Inflammatory macrophage (primary cell): ENCODE data around the gene CDH23.

ENCODE experiments used
- DNase-seq, 2 donors: peaks; one replicate each; pipeline ENCODE4 v3.0.0-alpha.2; 2020 to 2022

Gene CDH23

DNA sequence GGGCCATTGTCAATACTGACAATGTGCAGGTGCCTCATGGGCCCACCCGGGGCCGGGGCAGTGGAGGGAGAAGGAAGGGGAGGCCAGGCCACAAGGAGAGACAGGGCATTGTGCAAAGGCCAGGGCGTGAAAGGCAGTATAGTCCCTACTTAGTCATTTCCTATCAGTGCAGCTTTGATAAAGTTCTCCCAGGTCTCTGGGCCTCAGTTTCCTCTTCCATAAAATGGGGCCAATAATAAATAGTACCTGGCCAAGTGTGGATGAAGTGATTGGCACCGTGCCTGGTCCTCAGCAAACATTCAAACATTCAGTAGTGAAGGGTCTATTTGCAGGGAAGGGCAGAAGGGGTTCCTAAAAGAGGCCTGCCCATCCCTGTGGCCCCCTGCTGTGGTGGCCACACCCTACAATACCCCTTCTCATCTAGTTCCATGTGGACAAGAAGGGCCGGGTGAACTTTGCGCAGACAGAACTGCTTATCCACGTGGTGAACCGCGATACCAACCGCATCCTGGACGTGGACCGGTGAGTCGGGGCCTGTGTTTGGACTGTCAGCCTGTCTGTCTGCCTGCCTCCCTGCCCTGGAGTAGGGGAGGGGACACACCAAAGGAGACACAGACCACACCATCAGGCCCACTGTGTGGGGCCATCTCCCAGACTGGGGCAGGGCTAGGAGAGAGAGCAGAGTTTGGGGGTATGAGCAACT lies 413.5 kb downstream of the CDH23 start:
- DNase-seq, result peak in 1 of 2 donors; percentile 9

DNA sequence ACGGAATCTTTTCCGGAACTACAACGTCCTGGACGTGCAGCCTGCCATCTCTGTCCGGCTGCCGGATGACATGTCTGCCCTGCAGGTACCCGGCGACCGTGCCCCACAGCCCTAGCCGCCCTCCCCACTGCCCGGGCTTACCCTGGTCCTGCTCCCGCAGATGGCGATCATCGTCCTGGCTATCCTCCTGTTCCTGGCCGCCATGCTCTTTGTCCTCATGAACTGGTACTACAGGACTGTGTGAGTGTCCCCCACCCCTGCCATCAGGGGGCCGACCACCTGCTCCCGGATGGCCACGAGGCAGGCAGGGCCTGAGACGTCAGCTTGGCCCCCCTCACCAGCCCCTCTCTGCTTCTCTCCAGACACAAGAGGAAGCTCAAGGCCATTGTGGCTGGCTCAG lies 414.6 kb downstream of the CDH23 start:
- peak in 1 of 2 donors; percentile 2 for DNase-seq

DNA sequence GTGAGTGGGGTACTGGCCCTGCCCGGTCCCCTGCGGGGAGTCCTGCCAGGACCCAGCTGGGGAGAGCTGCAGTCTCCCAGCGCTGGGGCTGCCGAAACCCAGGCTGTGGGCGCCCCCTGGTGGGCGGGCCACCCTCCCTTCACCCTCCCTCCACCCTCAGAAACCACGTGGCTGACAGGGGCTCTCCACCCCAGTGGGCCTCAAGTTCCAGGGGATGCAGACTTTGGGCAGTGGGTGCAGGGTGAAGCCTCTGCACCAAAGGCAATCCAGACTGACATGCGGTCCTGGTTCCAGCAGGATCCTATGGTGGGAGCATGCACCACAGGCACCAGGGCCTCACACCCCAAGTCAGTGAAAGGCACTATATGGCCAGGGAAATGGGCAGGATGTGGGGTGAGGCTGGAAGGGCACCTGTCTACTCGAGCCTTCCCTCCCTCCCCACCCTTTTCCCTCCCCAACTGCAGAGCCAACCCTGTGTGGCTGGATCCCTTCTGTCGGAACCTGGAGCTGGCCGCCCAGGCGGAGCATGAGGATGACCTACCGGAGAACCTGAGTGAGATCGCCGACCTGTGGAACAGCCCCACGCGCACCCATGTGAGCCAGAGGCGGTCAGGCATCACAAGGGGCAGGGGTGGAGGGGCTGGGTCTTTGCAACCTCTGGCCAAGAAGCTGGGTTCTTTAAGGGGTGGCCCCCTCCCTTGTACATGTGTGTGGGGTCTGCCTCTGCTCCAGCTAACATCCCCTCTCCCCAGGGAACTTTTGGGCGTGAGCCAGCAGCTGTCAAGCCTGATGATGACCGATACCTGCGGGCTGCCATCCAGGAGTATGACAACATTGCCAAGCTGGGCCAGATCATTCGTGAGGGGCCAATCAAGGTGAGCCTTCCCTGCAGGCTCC lies 415.5 kb downstream of the CDH23 start:
- DNase-seq, result peak; percentile 50 to 56

DNA sequence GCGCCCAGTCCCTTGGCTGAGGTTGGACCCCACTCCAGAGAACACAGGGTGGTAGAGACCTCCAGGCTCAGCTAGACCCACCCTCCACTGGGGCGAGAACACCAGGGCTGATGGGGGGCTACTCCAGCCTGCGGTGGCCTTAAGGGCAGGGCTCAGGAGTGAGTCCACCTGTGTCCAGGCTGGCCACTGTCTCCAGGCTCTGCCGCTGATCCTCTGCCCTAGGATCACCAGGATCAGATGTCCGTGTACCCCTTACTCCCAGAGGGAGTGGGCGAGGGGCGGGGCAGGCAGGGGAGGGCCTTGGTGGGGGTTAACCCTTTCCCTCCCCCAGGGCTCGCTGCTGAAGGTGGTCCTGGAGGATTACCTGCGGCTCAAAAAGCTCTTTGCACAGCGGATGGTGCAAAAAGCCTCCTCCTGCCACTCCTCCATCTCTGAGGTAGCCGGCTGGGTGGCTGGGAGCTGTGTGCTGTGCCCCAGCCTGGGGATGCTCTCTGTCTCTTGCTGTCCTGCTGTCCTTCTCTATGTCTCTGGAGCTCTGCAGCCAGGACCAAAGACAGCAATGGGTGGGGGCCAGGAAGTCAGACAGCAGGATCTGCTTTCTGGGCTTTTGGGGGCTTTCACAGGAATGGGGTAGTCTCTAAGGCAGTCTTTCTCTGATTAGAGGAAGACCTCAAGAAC lies 416.3 kb downstream of the CDH23 start:
- no peak for DNase-seq

DNA sequence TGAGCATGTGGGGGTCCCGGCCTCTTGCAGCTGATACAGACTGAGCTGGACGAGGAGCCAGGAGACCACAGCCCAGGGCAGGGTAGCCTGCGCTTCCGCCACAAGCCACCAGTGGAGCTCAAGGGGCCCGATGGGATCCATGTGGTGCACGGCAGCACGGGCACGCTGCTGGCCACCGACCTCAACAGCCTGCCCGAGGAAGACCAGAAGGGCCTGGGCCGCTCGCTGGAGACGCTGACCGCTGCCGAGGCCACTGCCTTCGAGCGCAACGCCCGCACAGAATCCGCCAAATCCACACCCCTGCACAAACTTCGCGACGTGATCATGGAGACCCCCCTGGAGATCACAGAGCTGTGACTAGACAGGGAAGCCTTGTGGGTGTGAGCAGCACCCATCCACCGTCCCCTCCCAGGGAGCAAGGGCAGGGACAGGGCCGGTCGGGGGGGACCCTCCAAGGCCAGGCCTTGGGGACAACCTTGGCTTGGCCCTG lies 418.2 kb downstream of the CDH23 start:
- DNase-seq, result no peak

DNA sequence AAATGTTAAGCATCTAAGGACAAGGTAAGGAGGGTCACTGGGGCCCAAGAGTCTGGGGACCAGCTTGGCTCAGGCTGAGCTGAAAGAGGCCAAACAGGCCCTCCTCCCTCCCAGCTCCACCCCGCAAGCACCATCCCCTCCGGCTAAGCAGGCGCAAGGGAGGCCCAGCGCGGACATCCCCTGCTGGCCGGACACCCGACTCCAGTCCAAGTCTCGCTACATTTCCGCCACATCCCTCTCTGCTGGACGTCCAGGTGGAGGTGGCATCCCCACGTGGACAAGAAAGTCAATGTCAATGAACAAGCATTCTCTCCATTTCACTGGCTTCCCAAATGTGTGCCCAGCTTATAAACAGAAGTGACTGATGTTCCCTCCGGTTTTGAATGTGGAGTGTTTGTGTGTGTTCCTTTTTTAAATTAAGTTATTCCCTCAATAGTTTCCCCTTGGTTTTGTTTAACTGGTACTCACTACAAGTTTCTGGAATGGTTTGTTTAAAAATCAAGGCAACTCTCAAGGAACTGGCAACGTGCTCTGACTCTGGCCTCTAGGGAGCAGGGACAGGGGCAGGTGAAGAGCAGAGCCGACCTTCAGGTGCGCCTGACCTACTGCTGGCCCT lies 418.9 kb downstream of the CDH23 start:
- no peak for DNase-seq

DNA sequence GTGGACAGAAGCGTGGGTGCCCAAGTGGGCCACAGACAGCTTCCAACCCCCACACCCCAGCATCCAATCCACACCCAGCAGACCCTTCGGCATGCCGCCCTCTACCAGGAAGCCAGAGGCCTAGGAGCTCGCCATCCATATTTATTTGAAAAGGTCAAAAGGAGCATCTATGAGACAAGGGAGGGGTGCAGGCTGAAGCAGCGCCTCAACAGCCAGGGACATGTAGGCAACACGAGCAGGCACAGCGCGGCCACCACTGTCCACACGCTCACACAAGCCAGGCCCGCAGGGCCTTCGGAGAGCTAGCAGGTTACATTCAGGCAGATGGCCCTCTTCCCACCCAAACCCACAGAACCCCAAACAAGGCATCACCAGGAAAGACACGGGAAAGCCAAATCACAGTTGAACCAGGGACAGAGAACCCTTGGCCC lies 419.7 kb downstream of the CDH23 start:
- no peak for DNase-seq

DNA sequence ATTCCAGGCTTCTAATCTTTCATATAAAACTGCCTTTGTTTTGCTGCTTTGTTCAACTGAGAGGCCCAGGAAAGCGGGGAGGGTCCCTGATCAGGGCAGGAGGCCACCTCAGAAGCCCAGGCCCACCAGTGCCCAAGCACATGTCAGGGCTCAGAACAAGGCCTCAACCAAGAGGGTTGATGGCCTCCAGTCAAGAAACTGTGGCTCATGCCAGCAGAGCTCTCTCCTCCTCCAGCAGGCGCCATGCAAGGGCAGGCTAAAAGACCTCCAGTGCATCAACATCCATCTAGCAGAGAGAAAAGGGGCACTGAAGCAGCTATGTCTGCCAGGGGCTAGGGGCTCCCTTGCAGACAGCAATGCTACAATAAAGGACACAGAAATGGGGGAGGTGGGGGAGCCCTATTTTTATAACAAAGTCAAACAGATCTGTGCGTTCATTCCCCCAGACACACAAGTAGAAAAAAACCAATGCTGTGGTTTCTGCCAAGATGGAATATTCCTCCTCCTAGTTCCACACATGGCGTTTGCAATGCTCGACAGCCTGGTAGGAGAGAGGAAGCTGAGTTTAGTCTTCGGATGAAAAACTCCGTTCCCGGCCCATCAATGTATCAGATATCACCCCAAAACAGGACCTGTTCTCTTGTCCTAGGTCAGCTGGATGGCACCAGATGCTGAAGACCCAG lies 420.4 kb downstream of the CDH23 start:
- no peak for DNase-seq

DNA sequence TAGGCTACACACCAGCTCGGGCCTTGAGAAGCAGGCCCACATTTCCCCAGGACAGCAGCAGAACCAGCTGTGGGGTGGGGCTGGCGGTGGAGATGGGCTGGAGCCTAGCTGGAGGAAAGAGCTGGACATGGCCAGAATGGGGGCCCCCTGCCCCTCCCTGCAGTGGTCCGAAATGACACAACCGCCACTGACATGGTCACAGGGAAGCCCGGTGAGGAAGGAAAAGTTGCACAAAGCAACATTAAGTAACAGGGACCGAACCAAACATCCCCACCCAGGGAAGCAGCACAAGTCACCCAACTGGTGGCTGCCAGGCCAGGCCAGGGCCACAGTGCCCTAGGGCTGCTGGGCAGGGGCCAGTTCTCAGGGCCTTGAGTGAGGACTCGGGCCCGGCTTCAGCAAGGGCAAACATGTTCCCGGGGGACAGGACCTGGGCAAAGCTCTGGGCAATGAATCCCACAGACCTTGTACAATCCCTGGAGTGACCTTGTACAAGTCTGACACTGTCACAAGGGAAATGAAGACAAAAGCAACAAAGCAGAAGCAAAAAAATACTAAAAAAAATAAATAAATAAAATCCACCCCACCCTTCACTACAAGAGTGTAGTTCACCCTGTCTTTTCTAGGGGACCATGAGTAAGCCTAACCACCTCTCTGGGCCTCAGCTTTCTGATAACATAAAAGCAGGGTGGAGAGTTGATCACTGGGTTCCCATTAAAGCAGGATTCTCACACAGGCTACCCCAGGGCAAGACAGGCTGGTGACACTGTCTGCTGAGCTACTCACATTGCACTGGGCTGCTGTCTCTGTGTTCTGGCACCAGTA lies 421.3 kb downstream of the CDH23 start:
- peak; percentile 81 to 91 for DNase-seq

DNA sequence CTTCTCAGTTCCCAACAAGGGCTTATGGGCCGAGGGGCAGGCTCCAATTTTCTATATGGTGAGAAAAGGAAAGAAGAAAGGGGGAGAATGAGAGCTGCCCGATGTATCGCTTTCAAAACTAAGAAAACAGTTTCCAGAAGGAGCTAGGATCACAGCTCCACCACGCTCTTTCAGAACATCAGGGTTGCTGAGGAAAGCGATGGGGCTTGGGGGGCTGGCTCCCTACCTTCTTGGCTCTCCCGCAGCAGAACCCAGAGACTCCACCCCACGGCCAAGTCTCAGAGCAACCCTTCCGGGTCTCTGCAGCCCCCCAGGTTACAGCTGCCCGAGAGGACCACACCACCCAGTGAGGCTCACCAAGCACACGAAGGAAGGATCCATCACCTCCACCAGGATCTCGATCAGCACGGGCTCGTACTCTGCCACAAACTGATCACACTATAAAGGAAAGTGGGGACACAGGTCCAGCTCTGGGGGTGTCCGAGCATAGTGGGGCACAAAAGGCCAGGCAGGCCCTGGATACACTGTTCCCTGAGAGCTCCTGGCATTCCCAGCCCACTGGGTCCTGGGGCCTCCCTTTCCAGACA lies 422.0 kb downstream of the CDH23 start:
- DNase-seq, result no peak

DNA sequence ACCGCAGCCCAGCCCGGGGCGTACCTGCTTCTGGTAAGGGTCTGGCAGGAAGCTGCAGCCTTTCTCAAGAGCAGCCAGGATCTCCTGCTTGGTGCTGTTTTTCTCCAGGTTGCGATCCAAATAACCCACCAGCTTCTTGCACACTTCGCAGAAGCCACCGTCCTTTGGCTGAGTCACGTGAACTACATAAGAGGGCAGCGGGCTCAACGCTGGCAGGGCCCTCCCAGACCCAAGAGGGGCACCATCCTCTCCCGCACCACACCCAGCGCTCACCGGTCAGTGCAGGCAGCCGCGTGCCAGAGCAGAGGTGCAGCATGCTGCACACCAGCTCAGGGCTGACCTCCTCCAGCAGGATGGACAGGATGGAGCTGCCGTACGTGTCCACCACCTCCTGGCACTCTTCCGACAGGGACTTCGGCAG lies 422.7 kb downstream of the CDH23 start:
- no peak for DNase-seq

DNA sequence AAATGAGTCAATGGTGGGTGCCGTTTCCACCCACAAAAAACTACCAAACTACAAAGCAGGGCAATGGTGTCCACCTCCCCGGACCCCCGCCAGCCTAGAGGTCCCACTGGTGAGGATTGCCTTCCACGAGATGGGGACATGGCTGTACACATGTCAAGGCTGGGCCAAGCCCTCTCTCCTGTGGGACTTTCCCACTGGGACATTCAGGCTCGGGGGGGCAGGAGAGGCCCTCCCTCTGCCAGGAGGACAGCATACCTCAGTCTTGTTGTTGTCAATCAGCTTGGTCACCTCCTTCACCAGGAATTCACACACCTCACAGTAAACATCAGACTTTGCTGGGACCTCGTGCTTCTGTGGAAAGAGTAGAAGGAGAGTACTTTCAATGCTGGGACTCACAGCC lies 423.3 kb downstream of the CDH23 start:
- DNase-seq, result no peak

DNA sequence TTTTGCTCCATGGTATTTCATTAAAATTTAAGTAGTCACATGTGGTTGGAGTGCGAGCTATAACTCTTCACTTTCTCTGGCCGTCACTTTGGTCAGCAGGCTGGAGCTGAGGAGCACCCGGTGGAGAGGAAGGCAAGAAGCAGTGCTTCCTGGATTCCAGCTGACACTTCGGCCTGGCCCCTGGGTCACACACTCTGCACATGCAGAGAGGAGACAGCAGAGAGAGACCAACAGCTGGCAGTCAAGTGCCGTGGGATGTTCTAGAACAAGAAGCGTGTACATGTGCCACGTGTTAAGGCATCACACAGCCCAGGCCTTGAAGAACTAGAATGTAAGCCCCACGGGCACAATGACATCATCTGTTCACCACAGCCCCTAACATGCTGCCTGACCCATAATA lies 424.2 kb downstream of the CDH23 start:
- DNase-seq, result no peak

DNA sequence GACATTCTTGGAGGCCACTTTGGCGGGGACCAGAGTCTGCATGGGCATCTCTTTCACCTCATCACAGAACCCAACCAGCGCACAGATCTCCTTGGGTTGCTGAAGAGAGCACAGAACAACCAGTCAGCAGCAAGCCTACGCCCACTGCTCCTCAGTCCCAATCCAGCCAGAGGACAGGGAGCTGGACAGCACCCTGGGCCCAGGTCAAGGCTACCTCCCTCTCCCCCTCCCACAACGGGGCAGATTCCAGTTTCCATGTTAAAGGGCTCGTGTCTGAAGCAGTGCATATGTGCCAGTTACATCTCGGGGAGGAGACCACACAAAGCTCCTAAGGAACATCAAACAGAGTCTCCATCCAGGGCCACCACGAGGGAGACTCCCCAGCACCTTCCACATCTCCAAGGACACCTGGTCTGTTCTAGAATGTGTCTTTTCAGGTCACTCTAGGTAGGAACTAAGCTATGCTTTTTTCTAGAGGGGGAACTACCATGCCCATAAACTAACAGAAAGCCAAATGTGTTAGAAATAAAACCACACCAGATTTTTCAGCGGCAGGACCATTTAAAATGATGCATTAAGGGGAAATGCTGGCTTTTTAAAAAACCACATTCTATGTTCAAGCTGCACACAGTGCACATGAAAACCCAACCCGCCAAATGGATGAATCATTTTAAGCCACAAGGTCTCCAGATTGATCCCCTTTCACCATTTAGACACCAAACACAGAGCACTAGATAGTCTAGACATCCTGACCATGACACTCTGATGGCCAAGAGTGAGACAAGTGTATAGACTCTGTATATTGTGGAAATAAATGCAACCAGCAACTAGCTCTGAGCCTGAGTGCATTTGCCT lies 425.4 kb downstream of the CDH23 start:
- no peak for DNase-seq

DNA sequence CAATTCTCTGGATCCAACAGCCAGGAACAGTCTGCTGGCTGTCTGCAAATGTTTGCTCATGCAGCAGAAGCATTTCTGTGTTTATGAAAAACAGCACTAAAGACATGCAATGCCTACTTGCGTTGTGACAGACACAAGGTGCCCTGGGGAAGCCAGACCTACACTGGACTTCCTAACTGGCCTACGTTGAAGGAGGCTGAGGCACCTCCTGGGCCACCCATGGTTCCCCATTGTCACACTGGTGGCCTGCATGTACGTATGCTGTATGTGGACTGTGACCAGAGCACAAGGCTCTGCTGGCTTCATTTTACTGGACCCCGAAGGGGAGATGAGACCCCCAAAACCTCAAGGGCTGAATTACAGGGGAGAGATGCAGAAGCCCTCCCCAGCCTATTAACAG lies 426.6 kb downstream of the CDH23 start:
- DNase-seq, result no peak

DNA sequence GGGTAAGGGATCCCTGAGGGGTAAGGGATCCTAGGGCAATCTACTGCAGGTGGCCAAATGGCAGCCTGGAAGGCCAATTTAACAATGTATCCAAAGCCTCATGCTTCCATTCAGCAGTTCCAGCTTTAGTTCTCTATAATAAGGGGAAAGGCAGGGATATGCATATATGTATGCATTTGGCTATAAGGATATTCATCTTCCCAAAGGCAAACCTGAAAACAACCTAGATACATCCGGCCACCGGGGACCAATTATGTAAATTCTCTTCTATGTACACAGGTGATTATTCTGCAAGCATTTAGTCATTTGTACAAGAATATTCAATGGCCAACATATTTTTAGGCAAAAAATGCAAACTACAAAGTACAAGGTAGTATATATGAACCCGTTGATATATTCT lies 427.6 kb downstream of the CDH23 start:
- DNase-seq, result no peak

DNA sequence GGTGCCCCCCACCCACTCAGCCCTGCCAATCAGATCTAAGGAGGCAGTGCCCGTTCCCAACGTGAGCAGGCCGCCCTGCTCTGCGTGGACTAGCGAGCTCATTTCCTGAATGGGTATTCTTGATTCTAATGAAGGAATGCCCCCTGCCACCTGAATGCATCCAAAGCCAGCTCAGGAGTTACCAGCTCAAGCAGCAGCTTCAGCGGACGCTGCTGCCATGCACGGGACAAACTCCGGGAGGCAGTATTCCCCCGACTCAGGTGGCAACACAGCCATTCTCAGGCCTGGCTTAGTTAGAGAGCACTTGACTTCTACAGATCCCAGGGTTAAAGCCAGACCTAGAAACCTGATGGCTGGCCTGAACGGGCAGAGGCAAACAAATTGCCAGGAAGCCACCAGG lies 428.5 kb downstream of the CDH23 start:
- DNase-seq, result no peak

DNA sequence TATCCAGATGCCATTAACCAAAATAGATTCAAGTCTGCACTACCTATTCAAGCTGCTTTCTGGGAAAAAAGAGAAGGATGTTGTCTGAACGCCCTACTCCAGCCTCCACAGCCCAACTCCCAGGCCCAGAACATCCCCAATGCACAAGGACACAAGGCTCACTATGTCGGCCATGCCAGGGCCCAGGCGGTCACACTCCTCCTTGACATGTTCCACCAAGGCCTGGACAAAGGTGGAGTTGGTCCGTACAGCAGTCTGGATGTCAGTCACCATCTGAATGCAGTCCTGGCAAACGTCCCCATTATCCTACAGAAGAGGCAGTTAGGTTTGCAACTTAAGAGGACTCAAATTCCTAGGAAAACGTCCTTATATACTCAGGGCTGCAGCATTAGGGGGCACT lies 431.1 kb downstream of the CDH23 start:
- DNase-seq, result no peak

DNA sequence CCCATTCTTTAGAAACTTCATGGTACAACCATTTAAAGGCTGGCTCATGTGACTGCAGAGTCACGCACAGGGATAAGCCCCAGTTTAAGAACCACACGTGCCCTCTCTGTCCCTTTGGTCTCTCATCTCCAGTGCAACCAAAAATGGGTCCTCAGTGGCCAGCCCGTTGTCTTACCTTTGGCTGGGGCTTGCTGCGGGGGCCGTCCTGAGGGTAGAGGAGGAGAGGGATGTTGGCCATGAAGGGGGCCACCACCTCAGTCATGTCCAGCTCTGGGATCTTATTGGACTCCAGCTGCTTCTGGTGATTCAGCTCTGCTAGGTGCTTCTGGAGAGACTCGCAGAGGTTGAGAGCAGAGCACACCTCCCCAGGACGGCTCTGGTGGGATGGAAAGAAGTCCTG lies 432.0 kb downstream of the CDH23 start:
- no peak for DNase-seq

DNA sequence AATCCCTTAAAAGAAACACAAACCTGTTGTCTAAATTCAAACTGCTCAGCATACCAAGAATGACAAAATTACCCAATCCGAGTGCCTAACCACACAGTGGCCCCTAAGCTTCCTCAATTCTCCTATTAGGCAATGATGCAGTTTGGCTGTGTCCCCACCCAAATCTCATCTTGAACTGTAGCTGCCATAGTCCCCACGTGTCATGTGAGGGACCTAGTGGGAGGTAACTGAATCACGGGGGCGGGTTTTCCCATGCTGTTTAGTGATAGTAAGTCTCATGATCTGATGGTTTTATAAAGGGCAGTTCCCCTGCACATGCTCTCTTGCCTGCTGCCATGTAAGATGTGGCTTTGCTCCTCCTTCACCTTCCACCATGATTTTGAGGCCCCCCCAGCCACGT lies 432.5 kb downstream of the CDH23 start:
- peak; percentile 98 to 100 for DNase-seq
